Spleen (tissue), 7 donors: ENCODE results near the gene MOGAT3.

ENCODE experiments used
- CTCF ChIP-seq, 11 experiments: fragments of 200-600 bp in 7 of 11; fragments of 450-650 bp in 4 of 11; sonication (generic) in 4 of 11; IDR thresholded peaks in 8 of 11; conservative IDR thresholded peaks in 3 of 11; 1 replicate in 7 of 11; 2 replicates in 4 of 11; pipeline versions ENCODE4 v1.4.0 to v1.8.0; 2016 to 2021; ENCODE audit warnings: antibody characterized with exemption in 11 of 11, inconsistent platforms in 4 of 11, mild to moderate bottlenecking in 1 of 11
- POLR2A ChIP-seq, 3 donors: fragments of 450-650 bp; IDR thresholded peaks; one replicate each; pipeline ENCODE4 v1.5.1; 2017; ENCODE audit warnings: antibody characterized with exemption in 3 of 3, mild to moderate bottlenecking in 1 of 3
- POLR2AphosphoS5 ChIP-seq, 3 donors: sonication (generic); formaldehyde crosslinking; IDR thresholded peaks; one replicate each; pipeline ENCODE4 v1.5.1; 2017; ENCODE audit warnings: antibody characterized with exemption in 3 of 3
- donor health status: DM: no; HTN: no; CAD: no; lungs with moderate emphysema.
- donor health status: DM: no; HTN: no; CAD: no.
- donor health status: DM: no; HTN: no; CAD: no.

GRCh38 chr7:101200504-101200861 lies 353 bp downstream of the MOGAT3 start:
- TF ChIP-seq CTCF (IDR thresholded peaks at IDR 0.05 in 8 of 11, conservative IDR thresholded peaks at IDR 0.05 in 3 of 11) (no peak), POLR2A (IDR thresholded peaks at IDR 0.05) (no peak), POLR2AphosphoS5 (IDR thresholded peaks at IDR 0.05) (no peak)
